K562 (cell line): ENCODE results near the gene ZNF366. TPM values are rescaled to one million over a fixed set of nuclear protein-coding genes. Genes with fewer than 3 reads are reported as not detected.

Experiments
- ATAC-seq: fragments of 200-7000 bp; cut with Tn5 transposase; 3 replicates; pipeline ENCODE4 v1.9.1; 2020; ENCODE audit warnings: moderate library complexity
- BruUV-seq: library from RNA; stranded (reverse); fragments of 400-500 nt; replicated peaks from 2 replicates; lab custom pipeline; 2021; lab: Mats Ljungman, UMichigan
- CTCF ChIA-PET: fragments of 300-600 bp; formaldehyde crosslinking; extraction: SDS; loops from one replicate; lab custom pipeline; 2021; ENCODE audit warnings: low intra/inter-chr PET ratio; lab: Yijun Ruan, JAX
- POLR2A ChIA-PET: fragments of 300-600, 350-650 bp; sonication (Branson Sonifier 250); formaldehyde crosslinking; extraction: SDS; loops from one replicate; lab custom pipeline; 2021; ENCODE audit warnings: antibody characterized with exemption, inconsistent platforms; lab: Yijun Ruan, JAX
- DNase-seq, 4 experiments: peaks; one replicate each; pipeline versions ENCODE4 v3.0.0 to v3.0.0-alpha.2; 2011 to 2018; ENCODE audit warnings: low spot score in 3 of 4, mixed read lengths in 3 of 4; ENCODE audit errors: extremely low read depth in 1 of 4
- FAIRE-seq: peaks from 2 replicates; lab custom pipeline; 2011; peaks lifted over from hg19 to GRCh38; lab: Jason Lieb, UNC
- H2AFZ ChIP-seq: 2 replicates; pipeline ENCODE4 v1.6.0; 2011; ENCODE audit warnings: low read depth, low read length, control low read depth, inconsistent platforms
- H3K27ac ChIP-seq: fragments of 200-600 bp; 3 replicates; pipeline ENCODE4 v1.8.0; 2011; ENCODE audit warnings: low read depth, mild to moderate bottlenecking, control low read depth, inconsistent platforms, low read length, moderate library complexity, mixed read lengths; ENCODE audit errors: extremely low read depth
- H3K27me3 ChIP-seq, 2 experiments: fragments of 300-600 bp in 1 of 2; 2 replicates in 1 of 2; 3 replicates in 1 of 2; pipeline versions ENCODE4 v1.6.0 to v1.8.0; 2011; ENCODE audit warnings: inconsistent platforms in 2 of 2, low read length in 2 of 2, mild to moderate bottlenecking in 1 of 2, mixed read lengths in 1 of 2, moderate library complexity in 1 of 2; ENCODE audit not compliant: control insufficient read depth in 2 of 2, insufficient read depth in 2 of 2
- H3K36me3 ChIP-seq: fragments of 300-600 bp; 3 replicates; pipeline ENCODE4 v1.8.0; 2011; ENCODE audit warnings: mild to moderate bottlenecking, low read length, inconsistent platforms; ENCODE audit not compliant: control insufficient read depth, insufficient read depth
- H3K4me1 ChIP-seq, 2 experiments: fragments of 200-600 bp in 1 of 2; replicated peaks in 1 of 2; 2 replicates in 1 of 2; 3 replicates in 1 of 2; pipeline versions ENCODE4 v1.5.1 to v1.8.0; 2011; ENCODE audit warnings: inconsistent platforms in 2 of 2, low read length in 2 of 2, mild to moderate bottlenecking in 1 of 2, mixed read lengths in 1 of 2, moderate library complexity in 1 of 2; ENCODE audit not compliant: control insufficient read depth in 2 of 2, insufficient read depth in 2 of 2
- H3K4me2 ChIP-seq: 2 replicates; pipeline ENCODE4 v1.6.1; 2011; ENCODE audit warnings: low read length, control low read depth, inconsistent platforms, mixed read lengths; ENCODE audit not compliant: insufficient read depth
- H3K4me3 ChIP-seq: fragments of 200-600 bp; sonication (generic), shearing (Covaris generic); 2 replicates; pipeline ENCODE4 v1.5.1; 2016; ENCODE audit warnings: control low read depth, inconsistent platforms
- H3K79me2 ChIP-seq: fragments of 200-600 bp; 3 replicates; pipeline ENCODE4 v1.8.0; 2011; ENCODE audit warnings: low read length, inconsistent platforms; ENCODE audit not compliant: control insufficient read depth, insufficient read depth
- H3K9ac ChIP-seq, 2 experiments: 2 replicates each; pipeline versions ENCODE4 v1.6.0 to v1.6.1; 2011; ENCODE audit warnings: low read depth in 2 of 2, low read length in 2 of 2, control low read depth in 1 of 2, inconsistent platforms in 1 of 2, mild to moderate bottlenecking in 1 of 2, mixed read lengths in 1 of 2; ENCODE audit not compliant: insufficient read depth in 1 of 2
- H3K9me1 ChIP-seq: one replicate; pipeline ENCODE4 v1.6.0; 2011; ENCODE audit warnings: inconsistent platforms, mild to moderate bottlenecking, low read length, moderate library complexity; ENCODE audit not compliant: control insufficient read depth, insufficient read depth
- H3K9me3 ChIP-seq: replicated peaks from 2 replicates; pipeline ENCODE4 v1.5.1; 2011; ENCODE audit warnings: low read depth, low read length, inconsistent platforms; ENCODE audit not compliant: control insufficient read depth, insufficient read depth
- H4K20me1 ChIP-seq: replicated peaks from 2 replicates; pipeline ENCODE4 v1.6.1; 2011; ENCODE audit warnings: low read length, inconsistent platforms, mixed read lengths; ENCODE audit not compliant: control insufficient read depth, insufficient read depth
- AFF4 ChIP-seq: sonication (generic); formaldehyde crosslinking; IDR thresholded peaks from 2 replicates; pipeline ENCODE4 v1.8.0; 2023; ENCODE audit warnings: mild to moderate bottlenecking, missing genetic modification reagents
- ARID3A ChIP-seq: IDR thresholded peaks from 2 replicates; pipeline ENCODE4 v1.6.1; 2012; ENCODE audit warnings: low read depth, low read length, improper control_type of control experiment, borderline replicate concordance
- CBX3 ChIP-seq, 2 experiments: IDR thresholded peaks; 1 replicate in 1 of 2; 2 replicates in 1 of 2; pipeline ENCODE4 v1.6.1; 2012; ENCODE audit warnings: inconsistent platforms in 2 of 2, low read length in 2 of 2, borderline replicate concordance in 1 of 2, control low read depth in 1 of 2
- FOXP4 ChIP-seq: sonication (generic); formaldehyde crosslinking; IDR thresholded peaks from 2 replicates; pipeline ENCODE4 v1.8.0; 2022; ENCODE audit warnings: mild to moderate bottlenecking, missing genetic modification reagents, borderline replicate concordance
- JUN ChIP-seq, 2 experiments: sonication (generic) in 1 of 2; formaldehyde crosslinking in 1 of 2; IDR thresholded peaks; 2 replicates each; pipeline versions ENCODE4 v1.6.1 to v1.8.0; 2012 to 2022; ENCODE audit warnings: borderline replicate concordance in 2 of 2, mild to moderate bottlenecking in 2 of 2, improper control_type of control experiment in 1 of 2, low read depth in 1 of 2, low read length in 1 of 2, missing genetic modification reagents in 1 of 2
- MYNN ChIP-seq, 2 experiments: sonication (generic); formaldehyde crosslinking in 1 of 2; IDR thresholded peaks; 2 replicates each; pipeline versions ENCODE4 v1.5.0 to v1.6.1; 2016 to 2020; ENCODE audit warnings: antibody characterized with exemption in 1 of 2, missing genetic modification reagents in 1 of 2
- SMC3 ChIP-seq: conservative IDR thresholded peaks from 2 replicates; pipeline ENCODE4 v1.6.1; 2011; ENCODE audit warnings: low read depth, low read length, improper control_type of control experiment; ENCODE audit not compliant: insufficient read depth
- SNIP1 ChIP-seq: fragments of 450-650 bp; IDR thresholded peaks from 2 replicates; pipeline ENCODE4 v1.7.1; 2017; ENCODE audit warnings: low read depth, mild to moderate bottlenecking
- SRSF7 ChIP-seq: fragments of 200-400 bp; formaldehyde crosslinking; optimal IDR thresholded peaks from 2 replicates; pipeline ENCODE3; 2017; ENCODE audit warnings: mild to moderate bottlenecking, low read depth, low read length
- ZBTB8A ChIP-seq: fragments of 450-650 bp; IDR thresholded peaks from 2 replicates; pipeline ENCODE4 v1.6.1; 2018; ENCODE audit warnings: mild to moderate bottlenecking, moderate library complexity; ENCODE audit not compliant: partially characterized antibody
- ZNF274 ChIP-seq: IDR thresholded peaks from 2 replicates; pipeline ENCODE4 v1.6.1; 2011; ENCODE audit warnings: low read depth, mild to moderate bottlenecking, low read length, moderate library complexity, borderline replicate concordance
- ZNF764 ChIP-seq: fragments of 250-450 bp; sonication (Bioruptor Pico); IDR thresholded peaks from 2 replicates; pipeline ENCODE4 v1.4.0; 2020; ENCODE audit warnings: low read depth, mild to moderate bottlenecking, moderate library complexity
- WGBS: fragments of 100-300 bp; shearing (Covaris generic); methylation state at CpG from one replicate; pipeline ENCODE4 v1.1.6; 2016; ENCODE audit warnings: low coverage, mixed read lengths; ENCODE audit not compliant: insufficient coverage; ENCODE audit errors: missing lambda C conversion rate; 5-methylcytosine and 5-hydroxymethylcytosine counted together
- in situ Hi-C: fragments of 300-500 bp; cut with MboI; formaldehyde crosslinking; loops from 4 replicates; pipeline ENCODE4 v1.15.0; 2018; ENCODE audit warnings: inconsistent platforms, mixed read lengths
- intact Hi-C: fragments of 100-400 bp; cut with micrococcal nuclease; formaldehyde crosslinking; loops from 2 replicates; pipeline ENCODE4 v1.14.2; 2022
- polyA plus RNA-seq, 8 experiments: library from polyadenylated mRNA; depleted of rRNA in 4 of 8; stranded (reverse) in 5 of 8; unstranded in 3 of 8; fragments of >200 nt; fragmentation: Nextera tagmentation in 2 of 8; fragmentation: Illumina TruSeq in 1 of 8; extraction: Ambion mirVana in 2 of 8; extraction: Trizol in 1 of 8; gene quantifications; 2 replicates each; pipeline versions ENCODE4 v1.2.1 to v1.2.3, GENCODE V29; 2011 to 2014; ENCODE audit warnings: inconsistent platforms in 1 of 8, missing spikeins in 1 of 8
- total RNA-seq, 7 experiments: library from RNA; depleted of rRNA in 6 of 7; stranded (reverse); fragments of >200 nt in 6 of 7; fragmentation: Illumina TruSeq in 2 of 7; extraction: Trizol in 2 of 7; gene quantifications; 2 replicates each; pipeline versions ENCODE4 v1.2.1 to v1.2.3, GENCODE V29; 2011 to 2021; ENCODE audit warnings: low replicate concordance in 1 of 7

Gene ZNF366
- total and polyA plus RNA-seq, 9 of the 15 experiments (the other 6 are each of a cell fraction or from before 2014, with no cell fraction given), result not detected

GRCh38 chr5:72480841-72481240 is 26.4 kb downstream of the ZNF366 start (continued):
- no peak for TF ChIP-seq AFF4
- no peak for TF ChIP-seq JUN (IDR thresholded peaks at IDR 0.05; ENCODE audit: borderline replicate concordance, low read depth, low read length)
- no peak for TF ChIP-seq JUN (CRISPR knock-in tag; IDR thresholded peaks at IDR 0.05; ENCODE audit: borderline replicate concordance)
- no peak for TF ChIP-seq ARID3A
- no peak for TF ChIP-seq SNIP1

GRCh38 chr5:72479921-72480320 is 27.3 kb downstream of the ZNF366 start:
- intact Hi-C loops, result no loop called here
- Histone ChIP-seq H3K27ac (no peak overlapping the region), H4K20me1 (no peaks in the 10 kb centered on the region), H3K4me3 (no peak overlapping the region), H2AFZ (no peak overlapping the region), H3K4me1 (peaks cover 0 to 3% of the 10 kb centered on the region in 2 experiments; a peak in 1 of 5 replicates), H3K79me2 (no peaks in the 10 kb centered on the region), H3K9me3 (no peaks in the 10 kb centered on the region), H3K4me2 (no peak overlapping the region), H3K27me3 (no peaks in the 10 kb centered on the region), H3K9me1 (no peaks in the 10 kb centered on the region), H3K9ac (no peak overlapping the region), H3K36me3 (no peaks in the 10 kb centered on the region)
- ATAC-seq (no peak), DNase-seq (no peak), FAIRE-seq (no peak)
- ChIA-PET CTCF (no interaction called here), POLR2A (no interaction called here)
- in situ Hi-C loops, result no loop called here
- BruUV-seq, result no TSS peak
- 14% methylated on average over 1 of the region's 1 CpG for WGBS
- no peak for TF ChIP-seq SRSF7
- TF ChIP-seq ZNF764 (CRISPR knock-in tag), result no peak
- TF ChIP-seq SMC3, result no peak
- TF ChIP-seq CBX3 (IDR thresholded peaks at IDR 0.05; ENCODE audit: borderline replicate concordance in 1 of 2, low read length in 2 of 2), result no peak
- TF ChIP-seq MYNN (IDR thresholded peaks at IDR 0.05), result no peak
- TF ChIP-seq MYNN (CRISPR knock-in tag; IDR thresholded peaks at IDR 0.05), result no peak
- no peak for TF ChIP-seq ZBTB8A
- TF ChIP-seq ZNF274, result no peak
- no peak for TF ChIP-seq FOXP4
